Ovary (tissue), 9 donors: ENCODE results near the gene CYP2D6. TPM values are rescaled to one million over a fixed set of nuclear protein-coding genes. Genes with fewer than 3 reads are reported as not detected.
"Not testable (repeated sequence)": the region's sequence is repeated elsewhere in the genome, so short reads cannot be mapped to it uniquely, and the experiment has no call there.

Experiments used
- DNase-seq, 5 donors: peaks; one replicate each; pipeline ENCODE4 v3.0.0-alpha.2; 2019 to 2020
- H3K27ac ChIP-seq, 2 donors: fragments of 200-600 bp; one replicate each; pipeline versions ENCODE4 v1.5.1 to v1.8.0; 2019 to 2022
- H3K27me3 ChIP-seq: fragments of 200-600 bp; one replicate; pipeline ENCODE4 v1.8.0; 2022
- H3K36me3 ChIP-seq: fragments of 200-600 bp; sonication (generic); one replicate; pipeline ENCODE4 v1.5.1; 2019
- H3K4me1 ChIP-seq: one replicate; pipeline ENCODE4 v1.8.1; 2013; ENCODE audit warnings: mild to moderate bottlenecking, moderate library complexity; ENCODE audit not compliant: insufficient read depth
- H3K4me3 ChIP-seq: fragments of 200-600 bp; sonication (generic); one replicate; pipeline ENCODE4 v1.5.1; 2017
- H3K9me3 ChIP-seq, 2 donors: fragments of 200-600 bp in 1 of 2; sonication (generic) in 1 of 2; one replicate each; pipeline versions ENCODE4 v1.5.1 to v1.8.1; 2013 to 2019; ENCODE audit warnings: mild to moderate bottlenecking in 1 of 2, moderate library complexity in 1 of 2
- CTCF ChIP-seq, 3 donors: fragments of 450-650 bp in 2 of 3; fragments of 200-600 bp in 1 of 3; IDR thresholded peaks; one replicate each; pipeline versions ENCODE4 v1.5.1 to v1.8.0; 2016 to 2022; ENCODE audit warnings: antibody characterized with exemption in 3 of 3, mild to moderate bottlenecking in 1 of 3
- EP300 ChIP-seq: sonication (generic); formaldehyde crosslinking; IDR thresholded peaks from one replicate; pipeline ENCODE4 v1.6.1; 2017; ENCODE audit warnings: antibody characterized with exemption
- POLR2A ChIP-seq: fragments of 450-650 bp; IDR thresholded peaks from one replicate; pipeline ENCODE4 v1.6.1; 2017; ENCODE audit warnings: antibody characterized with exemption, mild to moderate bottlenecking, moderate library complexity
- WGBS, 3 donors: extraction: QIAGEN DNeasy Blood & Tissue Kit in 1 of 3; methylation state at CpG; one replicate each; pipeline versions ENCODE4 v1.1.5 to v1.1.7; 2013 to 2017; 5-methylcytosine and 5-hydroxymethylcytosine counted together
- intact Hi-C, 4 donors: fragments of 100-400 bp; cut with DNase I; formaldehyde crosslinking; loops; one replicate each; pipeline versions ENCODE4 v1.11.0 to v1.15.1; 2022 to 2023
- polyA plus RNA-seq, 2 donors: library from polyadenylated mRNA; stranded (reverse); fragments of 200-250 nt in 1 of 2; fragments of 350-450 nt in 1 of 2; fragmentation: Illumina TruSeq in 1 of 2; extraction: RNeasy Lipid Tissue Mini Kit (QIAGEN cat#74804) in 1 of 2; gene quantifications; one replicate each; pipeline ENCODE4 v1.2.3, GENCODE V29; 2013 to 2014
- total RNA-seq, 7 donors: library from RNA; depleted of rRNA in 2 of 7; stranded (reverse); fragments of >200 nt in 2 of 7; fragmentation: NEBNext Ultra II Directional in 3 of 7; extraction: Animal tissue kit (Norgen Biotek cat#: 25700) in 3 of 7; gene quantifications; one replicate each; pipeline versions ENCODE4 v1.1.0 to v1.2.4, GENCODE V29; 2016 to 2023
- donor health status: DM: no; HTN: no; CAD: no; lungs with moderate emphysema.
- donor health status: DM: no; HTN: no; CAD: no.
- donor health status: Bipolar disorder and iron deficiency.
- donor health status: DM: yes; HTN: yes; CAD: no.
- donor health status: DM: no; HTN: no; CAD: no.
- donor health status: DM: yes; HTN: yes; CAD: no.

Gene CYP2D6
- total and polyA plus RNA-seq, 9 donors = 0.28 to 2.0 (median 0.97) TPM

DNA sequence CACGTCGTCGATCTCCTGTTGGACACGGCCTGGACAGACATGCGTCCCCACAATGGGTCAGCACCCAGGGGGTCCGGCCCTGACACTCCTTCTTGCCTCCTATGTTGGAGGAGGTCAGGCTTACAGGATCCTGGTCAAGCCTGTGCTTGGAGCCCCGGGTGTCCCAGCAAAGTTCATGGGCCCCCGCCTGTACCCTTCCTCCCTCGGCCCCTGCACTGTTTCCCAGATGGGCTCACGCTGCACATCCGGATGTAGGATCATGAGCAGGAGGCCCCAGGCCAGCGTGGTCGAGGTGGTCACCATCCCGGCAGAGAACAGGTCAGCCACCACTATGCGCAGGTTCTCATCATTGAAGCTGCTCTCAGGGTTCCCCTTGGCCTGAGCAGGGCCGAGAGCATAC lies 3.0 kb downstream of the CYP2D6 start:
- Histone ChIP-seq H3K36me3 (no peaks in the 10 kb centered on the region), H3K4me3 (no peak overlapping the region), H3K27me3 (no peaks in the 10 kb centered on the region), H3K9me3 (no peaks in the 10 kb centered on the region), H3K27ac (no peak overlapping the region), H3K4me1 (no peaks in the 10 kb centered on the region)
- 81 to 88% (median 87%) methylated on average over 15 to 16 of the region's 16 CpGs for WGBS, 3 donors
- intact Hi-C loops = no loop called here
- TF ChIP-seq POLR2A (no peak), EP300 (no peak), CTCF (IDR thresholded peaks at IDR 0.05) (no peak)
- no peak for DNase-seq

DNA sequence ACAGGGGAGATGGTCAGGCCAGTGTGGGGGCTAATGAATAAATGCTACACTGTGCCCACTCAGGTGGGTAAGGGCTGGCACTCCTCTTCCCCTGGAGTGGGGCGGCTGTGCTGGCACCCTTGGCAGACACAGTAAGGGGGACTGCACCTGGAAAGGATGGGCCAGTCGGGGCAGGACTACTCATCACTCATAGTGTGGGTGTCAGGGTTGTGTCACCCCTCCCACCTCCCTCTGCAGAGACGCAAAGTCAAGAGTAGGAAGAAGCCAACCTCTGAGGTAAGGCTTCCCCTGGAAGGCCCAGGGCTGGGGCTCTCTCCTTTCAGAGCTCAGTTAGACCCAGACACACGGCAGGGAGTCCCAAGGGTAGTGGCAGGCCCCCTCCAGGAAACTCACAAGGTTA lies 7.1 kb downstream of the CYP2D6 start:
- H3K36me3 ChIP-seq, H3K27ac ChIP-seq, DNase-seq, H3K9me3 ChIP-seq, H3K4me3 ChIP-seq, H3K4me1 ChIP-seq, intact Hi-C loops, H3K27me3 ChIP-seq: not testable (repeated sequence)
- WGBS, 3 donors = no CpG with 5 or more reads among the region's 4 CpGs

- H3K4me3 ChIP-seq, H3K27me3 ChIP-seq, H3K9me3 ChIP-seq, H3K27ac ChIP-seq, DNase-seq, H3K36me3 ChIP-seq, H3K4me1 ChIP-seq, intact Hi-C loops: not testable (repeated sequence)
- 86 to 91% (median 87%) methylated on average over 15 of the region's 15 CpGs for WGBS, 3 donors
Measured at GRCh38 chr22:42120231-42121021, 10.2 kb downstream of the CYP2D6 start.

- H3K4me3 ChIP-seq = no peak overlapping the region
- no peak for DNase-seq
- peaks cover 1% of the 10 kb centered on the region for H3K4me1 ChIP-seq
- H3K9me3 ChIP-seq = peaks cover 0 to 3% of the 10 kb centered on the region in 2 donors
- no peak overlapping the region for H3K27ac ChIP-seq
- H3K36me3 ChIP-seq = no peaks in the 10 kb centered on the region
- intact Hi-C loops = no loop called here
- TF ChIP-seq POLR2A (no peak), CTCF (IDR thresholded peaks at IDR 0.05) (no peak), EP300 (no peak)
- H3K27me3 ChIP-seq = no peaks in the 10 kb centered on the region
- WGBS, 3 donors = 88 to 91% (median 90%) methylated on average over 4 of the region's 4 CpGs
Measured at GRCh38 chr22:42116848-42117424, 13.7 kb downstream of the CYP2D6 start.

GRCh38 chr22:42115420-42115830 lies 15.2 kb downstream of the CYP2D6 start:
- H3K9me3 ChIP-seq, DNase-seq, H3K4me1 ChIP-seq, H3K4me3 ChIP-seq, intact Hi-C loops, H3K27me3 ChIP-seq, H3K36me3 ChIP-seq, H3K27ac ChIP-seq: not testable (repeated sequence)
- 84 to 89% (median 89%) methylated on average over 6 of the region's 6 CpGs for WGBS, 3 donors

DNA sequence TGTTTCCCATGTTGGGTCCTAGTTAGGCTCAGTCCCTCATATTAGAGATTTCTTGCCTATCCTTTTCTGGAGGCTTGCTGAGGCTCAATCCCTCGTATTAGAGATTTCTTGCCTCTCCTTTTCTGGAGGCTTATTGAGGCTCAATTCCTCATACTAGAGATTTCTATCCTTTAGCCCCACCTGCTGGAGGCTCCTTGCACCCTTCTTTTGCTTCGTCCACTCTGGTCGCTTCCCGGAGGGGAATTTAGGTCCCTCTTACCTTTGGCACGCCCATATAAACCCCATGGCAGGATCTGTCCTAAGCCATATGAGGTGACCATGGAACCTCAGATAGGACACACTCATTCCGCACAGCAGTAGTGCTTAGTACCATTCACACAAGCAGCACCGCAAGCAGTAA lies 15.9 kb downstream of the CYP2D6 start:
- no peak for DNase-seq
- H3K4me1 ChIP-seq = peaks cover 1% of the 10 kb centered on the region
- no peak overlapping the region for H3K27ac ChIP-seq
- WGBS, 3 donors = 93 to 95% (median 94%) methylated on average over 7 of the region's 7 CpGs
- TF ChIP-seq POLR2A (no peak), EP300 (no peak), CTCF (IDR thresholded peaks at IDR 0.05) (no peak)
- H3K27me3 ChIP-seq = no peaks in the 10 kb centered on the region
- no peaks in the 10 kb centered on the region for H3K36me3 ChIP-seq
- H3K9me3 ChIP-seq = peaks cover 0 to 3% of the 10 kb centered on the region in 2 donors
- intact Hi-C loops = no loop called here
- H3K4me3 ChIP-seq = no peak overlapping the region

- DNase-seq, H3K36me3 ChIP-seq, H3K4me3 ChIP-seq, intact Hi-C loops, H3K27me3 ChIP-seq, H3K4me1 ChIP-seq, H3K27ac ChIP-seq, H3K9me3 ChIP-seq: not testable (repeated sequence)
- WGBS, 3 donors = 15 to 24% (median 20%) methylated on average over 4 of the region's 4 CpGs
Measured at GRCh38 chr22:42112793-42113192, 17.8 kb downstream of the CYP2D6 start.
